ENCODE results near the gene ZFYVE9.

DNA sequence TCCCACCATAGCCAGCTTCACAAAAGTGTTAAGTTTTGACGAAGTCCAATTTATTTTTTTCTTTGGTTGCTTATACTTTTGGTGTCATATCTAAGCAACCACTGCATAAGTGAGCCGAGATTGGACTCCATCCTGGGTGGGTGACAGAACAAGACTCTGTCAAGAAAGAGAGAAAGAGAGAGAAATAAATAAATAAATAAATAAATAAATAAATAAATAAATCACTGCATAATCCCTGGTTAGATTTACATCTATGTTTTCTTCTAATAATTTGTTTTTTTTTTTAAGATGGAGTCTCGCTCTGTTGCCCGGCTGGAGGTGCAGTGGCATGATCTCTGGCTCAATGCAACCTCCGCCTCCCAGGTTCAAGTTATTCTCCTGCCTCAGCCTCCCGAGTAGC is 18.3 kb upstream of the ZFYVE9 start:
- TF ChIP-seq POLR2AphosphoS5 (IDR thresholded peaks at IDR 0.05; ENCODE audit: low read depth, low read length) (no peak), ZNF274 (IDR thresholded peaks at IDR 0.05; ENCODE audit: low read depth, low read length) (no peak)
- TF ChIP-seq, protein P1, sequence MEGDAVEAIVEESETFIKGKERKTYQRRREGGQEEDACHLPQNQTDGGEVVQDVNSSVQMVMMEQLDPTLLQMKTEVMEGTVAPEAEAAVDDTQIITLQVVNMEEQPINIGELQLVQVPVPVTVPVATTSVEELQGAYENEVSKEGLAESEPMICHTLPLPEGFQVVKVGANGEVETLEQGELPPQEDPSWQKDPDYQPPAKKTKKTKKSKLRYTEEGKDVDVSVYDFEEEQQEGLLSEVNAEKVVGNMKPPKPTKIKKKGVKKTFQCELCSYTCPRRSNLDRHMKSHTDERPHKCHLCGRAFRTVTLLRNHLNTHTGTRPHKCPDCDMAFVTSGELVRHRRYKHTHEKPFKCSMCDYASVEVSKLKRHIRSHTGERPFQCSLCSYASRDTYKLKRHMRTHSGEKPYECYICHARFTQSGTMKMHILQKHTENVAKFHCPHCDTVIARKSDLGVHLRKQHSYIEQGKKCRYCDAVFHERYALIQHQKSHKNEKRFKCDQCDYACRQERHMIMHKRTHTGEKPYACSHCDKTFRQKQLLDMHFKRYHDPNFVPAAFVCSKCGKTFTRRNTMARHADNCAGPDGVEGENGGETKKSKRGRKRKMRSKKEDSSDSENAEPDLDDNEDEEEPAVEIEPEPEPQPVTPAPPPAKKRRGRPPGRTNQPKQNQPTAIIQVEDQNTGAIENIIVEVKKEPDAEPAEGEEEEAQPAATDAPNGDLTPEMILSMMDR (IDR thresholded peaks at IDR 0.05 in 2 of 3, conservative IDR thresholded peaks at IDR 0.05 in 1 of 3; ENCODE audit: borderline replicate concordance in 1 of 3, insufficient read depth in 1 of 3, low read depth in 2 of 3, low read length in 2 of 3), result no peak

All from HCT116 (cell line).